Measurements from ENCODE around the gene GBGT1.

The GBGT1 gene

DNA sequence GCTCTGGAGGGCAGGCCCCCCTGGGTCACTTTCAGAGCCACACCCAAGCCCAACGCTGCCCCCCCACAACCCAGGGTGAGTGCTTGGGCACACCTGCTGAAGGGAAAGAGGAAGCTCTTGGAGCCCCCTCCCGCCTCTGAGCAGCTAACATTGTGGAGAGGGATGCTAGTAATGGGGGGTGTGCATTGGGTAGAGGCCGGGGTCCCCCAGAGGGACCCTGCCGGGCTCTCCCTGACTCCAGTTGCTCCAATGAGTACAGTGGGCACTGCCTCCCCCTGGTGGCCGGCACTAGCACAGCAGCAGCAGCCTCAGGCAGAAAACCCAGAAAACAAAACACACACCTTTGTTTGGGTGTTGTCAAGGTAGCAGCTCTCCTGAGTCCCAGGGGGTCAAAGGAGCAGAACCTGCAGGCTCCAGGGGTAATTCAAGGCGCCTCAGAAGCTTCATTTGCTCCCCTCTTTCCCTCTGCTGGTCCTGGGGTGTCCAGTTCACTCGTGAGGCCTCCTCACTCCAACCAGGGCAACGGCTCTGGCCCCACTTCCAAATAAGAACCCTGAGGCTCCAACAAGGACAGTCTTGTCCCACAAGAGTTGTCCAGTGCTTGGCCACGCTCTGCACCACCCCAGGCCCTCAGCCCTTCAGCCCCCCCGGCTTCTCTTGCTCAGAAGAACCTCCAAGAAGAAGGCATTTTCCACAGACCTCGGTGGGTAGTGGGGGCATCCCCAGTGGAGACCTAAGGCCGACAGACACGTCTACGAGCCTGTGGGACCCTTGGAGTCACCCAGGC lies 16.1 kb downstream of the GBGT1 start:
- Histone ChIP-seq H3K4me1 (ENCODE audit: control insufficient read depth in 1 of 2, insufficient read depth in 2 of 2, low read length in 2 of 2) (peaks cover 7 to 47% of the 10 kb centered on the region in 2 donors), H3K36me3 (ENCODE audit: control insufficient read depth in 1 of 2, insufficient read depth in 2 of 2, low read length in 2 of 2) (no peaks in the 10 kb centered on the region), H3K9me3 (ENCODE audit: control insufficient read depth in 1 of 2, low read length in 2 of 2) (no peaks in the 10 kb centered on the region), H3K4me3 (ENCODE audit: low read depth in 1 of 2, low read length in 2 of 2) (peak overlapping the region; percentile 74 to 75), H3K27ac (ENCODE audit: low read length) (peak overlapping the region; percentile 72), H3K27me3 (ENCODE audit: low read depth, low read length) (no peaks in the 10 kb centered on the region)

DNA sequence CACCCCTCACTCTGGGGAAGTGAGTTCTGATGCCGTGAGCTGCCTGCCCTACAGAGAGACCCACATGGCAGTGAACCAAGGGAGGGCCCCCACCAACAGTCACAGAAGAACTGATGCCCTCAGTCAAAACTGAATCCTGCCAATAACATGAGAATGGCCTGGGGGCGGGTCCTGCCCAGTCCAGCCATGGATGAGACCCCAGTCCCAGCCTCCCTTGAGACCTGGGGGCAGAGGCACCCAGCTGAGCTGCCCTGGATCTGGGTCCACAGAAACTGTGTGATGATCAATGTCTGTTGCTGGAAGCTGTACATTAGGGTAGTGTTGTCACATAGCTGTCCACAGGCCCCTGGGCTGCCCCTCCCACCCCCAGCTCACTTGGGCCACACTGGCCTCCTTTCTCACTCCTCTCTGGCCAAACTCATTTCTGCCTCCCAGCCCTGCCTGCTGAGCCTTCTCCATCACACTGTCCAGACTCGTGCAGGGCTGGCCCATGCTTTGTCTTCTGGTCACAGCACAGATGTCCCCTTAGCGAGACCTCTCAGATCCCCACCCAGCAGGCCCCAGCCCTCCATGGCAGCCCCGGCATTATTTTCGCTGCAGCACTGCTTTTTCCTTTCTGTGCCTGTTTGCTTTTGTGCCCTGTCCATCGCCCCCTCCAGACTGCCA lies 16.8 kb downstream of the GBGT1 start:
- H3K27ac ChIP-seq (ENCODE audit: low read length) = peak overlapping the region; percentile 72

DNA sequence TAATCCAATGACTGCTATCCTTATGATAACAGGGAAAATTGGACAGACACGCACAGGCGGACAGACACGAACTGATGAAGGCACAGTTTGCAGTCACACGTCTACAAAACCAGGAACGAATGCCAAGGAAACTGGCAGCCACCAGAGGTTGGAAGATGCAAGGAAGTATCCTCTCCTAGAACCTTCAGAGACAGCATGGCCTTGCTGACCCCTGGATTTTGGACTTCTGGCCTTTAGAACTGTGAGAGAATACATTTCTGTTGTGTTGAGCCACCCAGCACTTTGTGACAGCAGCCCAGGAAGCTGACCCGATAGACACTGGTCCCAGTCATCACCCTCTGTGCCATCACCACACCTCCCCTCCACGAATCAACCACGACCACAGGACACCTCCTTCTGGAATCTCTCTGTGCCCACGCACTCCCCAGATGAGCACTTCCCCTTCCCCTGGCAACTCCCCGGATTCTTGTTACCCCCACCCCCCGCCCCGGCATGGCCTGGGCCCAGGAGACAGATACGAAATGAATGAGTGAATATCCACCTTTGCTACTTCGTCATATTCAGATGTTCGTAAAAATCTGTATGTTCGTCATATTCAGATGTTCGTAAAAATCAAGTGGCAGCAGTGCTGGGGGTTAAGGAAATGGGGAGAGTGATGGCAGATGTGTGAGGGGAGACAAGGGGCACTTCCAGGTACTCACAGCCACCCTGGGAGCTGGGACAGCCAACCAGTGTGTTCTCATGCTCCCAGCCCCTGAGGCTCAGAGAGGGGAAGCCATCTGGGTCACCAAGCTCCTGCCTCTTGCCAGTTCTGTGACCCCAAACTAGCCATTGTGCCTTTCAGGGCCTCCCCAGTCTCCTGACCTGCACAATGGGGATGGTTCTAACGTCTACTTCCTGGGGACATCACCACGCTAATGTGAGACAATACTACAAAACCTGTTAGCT lies 18.5 kb downstream of the GBGT1 start:
- Histone ChIP-seq H3K27ac (ENCODE audit: low read length) (peak overlapping the region; percentile 16), H3K4me3 (ENCODE audit: low read depth in 1 of 2, low read length in 2 of 2) (peak overlapping the region; percentile 52 to 59), H3K4me1 (ENCODE audit: control insufficient read depth in 1 of 2, insufficient read depth in 2 of 2, low read length in 2 of 2) (peaks cover 7 to 50% of the 10 kb centered on the region in 2 donors)

More for the DNA sequence above, 16.8 kb downstream of the GBGT1 start:
- Histone ChIP-seq H3K36me3 (ENCODE audit: control insufficient read depth in 1 of 2, insufficient read depth in 2 of 2, low read length in 2 of 2) (no peaks in the 10 kb centered on the region), H3K9me3 (ENCODE audit: control insufficient read depth in 1 of 2, low read length in 2 of 2) (no peaks in the 10 kb centered on the region), H3K4me3 (ENCODE audit: low read depth in 1 of 2, low read length in 2 of 2) (no peak overlapping the region), H3K4me1 (ENCODE audit: control insufficient read depth in 1 of 2, insufficient read depth in 2 of 2, low read length in 2 of 2) (peaks cover 7 to 50% of the 10 kb centered on the region in 2 donors), H3K27me3 (ENCODE audit: low read depth, low read length) (no peaks in the 10 kb centered on the region)

DNA sequence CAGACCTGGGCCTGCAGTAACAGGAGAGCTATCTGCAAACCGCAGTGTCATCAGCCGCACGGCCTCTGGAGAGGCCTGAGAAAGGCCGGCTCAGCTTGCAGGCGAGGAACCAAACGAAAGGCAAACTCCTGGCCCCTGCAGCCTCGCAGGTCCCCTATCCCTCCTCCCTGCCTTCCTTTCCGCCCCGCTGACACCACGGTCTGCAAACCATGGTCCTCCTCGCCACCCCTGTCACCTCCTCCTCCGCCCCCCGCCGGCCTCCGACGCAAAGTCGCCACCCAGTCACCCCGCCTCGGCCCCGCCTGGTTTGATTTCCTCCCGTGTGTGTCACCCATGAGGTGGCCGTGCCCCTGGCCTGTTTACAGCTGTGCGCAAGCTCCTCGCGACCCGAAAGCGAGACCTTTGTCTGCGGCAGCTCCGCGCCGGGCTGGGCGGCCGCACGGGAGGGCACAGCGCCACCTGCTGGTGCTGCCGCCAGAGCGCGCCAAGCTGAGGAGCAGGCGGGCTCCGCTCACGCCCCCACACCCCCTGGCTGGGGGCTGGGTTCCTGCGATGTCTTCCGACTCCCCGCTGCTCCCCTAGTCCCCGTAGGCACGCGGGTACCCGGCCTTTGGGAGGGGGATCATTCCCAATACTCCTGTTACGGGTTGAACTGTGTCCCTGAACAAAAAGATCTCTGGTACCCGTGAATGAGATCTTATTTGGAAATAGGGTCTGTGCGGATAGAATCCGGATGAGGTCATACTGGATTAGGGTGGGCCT lies 19.4 kb downstream of the GBGT1 start:
- Histone ChIP-seq H3K4me1 (ENCODE audit: control insufficient read depth in 1 of 2, insufficient read depth in 2 of 2, low read length in 2 of 2) (peaks cover 7 to 50% of the 10 kb centered on the region in 2 donors), H3K27ac (ENCODE audit: low read length) (peak overlapping the region; percentile 16), H3K4me3 (ENCODE audit: low read depth in 1 of 2, low read length in 2 of 2) (peak overlapping the region; percentile 52 to 59), H3K9me3 (ENCODE audit: control insufficient read depth in 1 of 2, low read length in 2 of 2) (no peaks in the 10 kb centered on the region), H3K27me3 (ENCODE audit: low read depth, low read length) (no peaks in the 10 kb centered on the region), H3K36me3 (ENCODE audit: control insufficient read depth in 1 of 2, insufficient read depth in 2 of 2, low read length in 2 of 2) (no peaks in the 10 kb centered on the region)

More for the DNA sequence above, 18.5 kb downstream of the GBGT1 start:
- Histone ChIP-seq H3K9me3 (ENCODE audit: control insufficient read depth in 1 of 2, low read length in 2 of 2) (no peaks in the 10 kb centered on the region), H3K27me3 (ENCODE audit: low read depth, low read length) (no peaks in the 10 kb centered on the region), H3K36me3 (ENCODE audit: control insufficient read depth in 1 of 2, insufficient read depth in 2 of 2, low read length in 2 of 2) (no peaks in the 10 kb centered on the region)

DNA sequence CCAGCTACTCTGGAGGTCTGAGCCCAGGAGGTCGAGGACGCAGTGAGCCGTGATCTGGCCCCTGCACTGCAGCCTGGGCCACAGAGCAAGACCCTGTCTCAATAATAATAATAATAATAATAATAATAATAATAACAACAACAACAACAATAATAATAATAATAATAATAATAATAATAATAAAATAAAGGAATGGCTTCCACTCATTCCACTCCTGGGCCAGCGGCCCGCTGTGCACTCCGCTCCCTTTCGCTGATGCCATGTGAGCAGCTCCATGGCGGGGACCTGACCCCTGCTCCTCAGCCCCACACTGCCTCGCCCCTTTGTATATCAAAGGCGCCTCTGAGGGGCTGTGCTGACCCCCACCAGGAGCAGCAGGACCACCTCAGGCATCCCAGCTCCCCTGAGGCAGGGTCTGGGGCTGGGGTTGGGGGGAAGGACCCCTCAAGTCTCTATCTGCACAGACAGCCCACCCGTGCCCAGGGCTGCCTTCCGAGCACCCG lies 20.0 kb downstream of the GBGT1 start:
- H3K4me3 ChIP-seq (ENCODE audit: low read depth in 1 of 2, low read length in 2 of 2) = peak overlapping the region in 1 of 2 donors; percentile 59
- peaks cover 7 to 50% of the 10 kb centered on the region in 2 donors for H3K4me1 ChIP-seq (ENCODE audit: control insufficient read depth in 1 of 2, insufficient read depth in 2 of 2, low read length in 2 of 2)
- no peaks in the 10 kb centered on the region for H3K36me3 ChIP-seq (ENCODE audit: control insufficient read depth in 1 of 2, insufficient read depth in 2 of 2, low read length in 2 of 2)
- no peaks in the 10 kb centered on the region for H3K27me3 ChIP-seq (ENCODE audit: low read depth, low read length)
- H3K9me3 ChIP-seq (ENCODE audit: control insufficient read depth in 1 of 2, low read length in 2 of 2) = no peaks in the 10 kb centered on the region
- no peak overlapping the region for H3K27ac ChIP-seq (ENCODE audit: low read length)

DNA sequence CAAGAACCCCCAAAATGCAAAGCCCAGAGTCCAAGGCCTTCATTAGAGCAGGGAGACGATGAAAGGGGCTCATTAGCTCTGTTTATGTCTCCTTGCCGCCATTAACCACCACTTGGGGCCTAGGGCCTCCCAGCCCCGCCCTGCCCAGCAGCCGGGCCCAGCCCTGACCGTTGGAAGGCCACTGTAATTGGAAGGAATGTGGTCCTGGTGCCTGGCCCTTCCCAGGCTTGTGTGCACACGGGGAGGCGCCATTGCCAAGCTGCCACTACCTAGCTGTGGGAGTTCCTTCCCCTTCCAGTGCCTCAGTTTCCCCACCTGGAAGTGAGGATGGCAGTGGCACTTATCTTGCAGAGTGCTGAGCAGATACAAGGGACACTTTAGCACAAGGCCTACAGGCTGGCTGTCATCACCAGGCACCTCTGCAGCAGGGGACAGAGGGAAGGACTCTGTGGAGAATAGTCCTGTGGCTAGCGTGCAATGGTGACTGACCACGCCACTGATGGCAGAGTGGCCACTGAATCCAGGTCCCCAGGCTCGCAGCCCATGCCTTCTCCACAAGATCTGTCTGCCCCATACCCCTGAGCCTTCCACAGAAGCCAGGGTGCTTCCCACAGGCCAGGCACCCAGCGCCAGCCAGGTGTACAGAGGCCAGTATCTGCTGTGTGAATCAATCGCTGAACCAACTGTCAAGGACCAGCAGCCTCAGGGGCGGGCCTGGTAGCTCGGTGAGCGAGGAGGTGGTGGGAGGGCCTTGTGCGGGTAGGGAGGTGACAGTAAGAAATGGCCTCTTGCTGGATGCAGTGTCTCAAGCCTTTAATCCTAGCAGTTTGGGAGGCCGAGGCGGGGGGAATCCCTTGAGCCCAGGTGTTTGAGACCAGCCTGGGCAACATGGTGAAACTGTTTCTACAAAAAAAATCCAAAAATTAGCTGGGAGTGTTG lies 20.8 kb downstream of the GBGT1 start:
- peaks cover 10 to 42% of the 10 kb centered on the region in 2 donors for H3K4me1 ChIP-seq (ENCODE audit: control insufficient read depth in 1 of 2, insufficient read depth in 2 of 2, low read length in 2 of 2)
- H3K27ac ChIP-seq (ENCODE audit: low read length) = no peak overlapping the region

DNA sequence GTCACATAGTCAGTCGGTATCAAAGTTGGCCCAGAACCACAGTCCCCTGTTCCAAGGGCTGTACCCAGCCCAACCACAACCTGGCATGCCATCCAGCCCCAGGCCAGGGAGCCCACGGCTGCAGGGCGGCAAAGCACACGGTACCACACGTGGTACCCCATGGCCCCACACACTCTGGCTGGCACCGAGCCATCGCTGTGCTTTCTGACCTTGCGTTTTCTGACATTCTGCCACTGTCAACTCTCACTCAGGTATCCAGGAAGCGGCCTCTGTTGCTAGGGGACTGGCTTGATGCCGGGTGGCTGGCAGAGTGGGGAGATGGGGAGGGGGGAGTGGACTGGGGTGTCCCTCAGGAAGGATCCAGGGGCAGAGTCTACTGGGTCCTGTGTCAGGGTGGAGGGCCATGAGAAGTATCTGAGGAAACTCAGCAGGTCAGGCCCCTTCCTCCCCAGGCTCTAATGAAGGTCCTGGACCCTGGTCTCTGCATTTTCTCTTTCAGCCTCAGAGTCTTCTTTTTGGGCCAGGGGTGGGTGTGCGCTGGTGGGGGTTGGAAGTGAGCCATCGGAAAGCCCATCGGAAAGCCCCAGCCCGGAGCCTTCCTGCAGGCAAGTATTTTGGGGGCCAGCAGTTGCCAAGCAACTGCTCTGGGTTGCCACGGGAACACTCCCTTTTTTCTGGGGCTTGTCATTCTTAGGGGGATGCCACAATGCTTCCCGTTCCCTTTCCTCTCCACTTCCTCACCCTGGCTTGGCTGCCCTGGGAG lies 21.7 kb downstream of the GBGT1 start:
- H3K9me3 ChIP-seq (ENCODE audit: control insufficient read depth in 1 of 2, low read length in 2 of 2) = no peaks in the 10 kb centered on the region
- no peaks in the 10 kb centered on the region for H3K36me3 ChIP-seq (ENCODE audit: control insufficient read depth in 1 of 2, insufficient read depth in 2 of 2, low read length in 2 of 2)
- no peaks in the 10 kb centered on the region for H3K27me3 ChIP-seq (ENCODE audit: low read depth, low read length)
- H3K4me3 ChIP-seq (ENCODE audit: low read depth in 1 of 2, low read length in 2 of 2) = no peak overlapping the region
- H3K27ac ChIP-seq (ENCODE audit: low read length) = peak overlapping the region; percentile 16
- peaks cover 11 to 33% of the 10 kb centered on the region in 2 donors for H3K4me1 ChIP-seq (ENCODE audit: control insufficient read depth in 1 of 2, insufficient read depth in 2 of 2, low read length in 2 of 2)

More for the DNA sequence above, 20.8 kb downstream of the GBGT1 start:
- no peaks in the 10 kb centered on the region for H3K9me3 ChIP-seq (ENCODE audit: control insufficient read depth in 1 of 2, low read length in 2 of 2)
- H3K27me3 ChIP-seq (ENCODE audit: low read depth, low read length) = no peaks in the 10 kb centered on the region
- no peak overlapping the region for H3K4me3 ChIP-seq (ENCODE audit: low read depth in 1 of 2, low read length in 2 of 2)
- no peaks in the 10 kb centered on the region for H3K36me3 ChIP-seq (ENCODE audit: control insufficient read depth in 1 of 2, insufficient read depth in 2 of 2, low read length in 2 of 2)

DNA sequence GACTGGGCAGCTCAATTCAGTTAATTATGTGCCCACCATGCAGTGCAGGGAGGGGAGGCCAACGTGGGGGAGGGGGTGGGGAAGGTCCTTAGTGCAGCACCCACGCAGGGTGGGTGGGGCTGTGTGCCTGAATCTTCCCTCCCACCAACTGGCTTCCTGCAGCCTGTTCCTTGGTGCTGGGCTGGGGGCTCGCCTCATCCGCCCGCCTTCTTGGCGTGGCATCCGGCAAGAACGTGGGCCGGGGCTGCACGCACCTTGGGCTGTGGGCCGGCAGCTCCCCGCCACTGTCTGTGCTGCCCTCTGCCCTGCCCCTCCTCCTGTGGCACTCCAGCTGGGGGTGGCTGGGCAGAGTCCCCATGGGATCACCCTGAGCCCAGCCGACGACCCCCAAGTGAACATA lies 23.1 kb downstream of the GBGT1 start:
- no peak overlapping the region for H3K4me3 ChIP-seq (ENCODE audit: low read depth in 1 of 2, low read length in 2 of 2)
- no peaks in the 10 kb centered on the region for H3K36me3 ChIP-seq (ENCODE audit: control insufficient read depth in 1 of 2, insufficient read depth in 2 of 2, low read length in 2 of 2)
- no peaks in the 10 kb centered on the region for H3K27me3 ChIP-seq (ENCODE audit: low read depth, low read length)
- peaks cover 15 to 34% of the 10 kb centered on the region in 2 donors for H3K4me1 ChIP-seq (ENCODE audit: control insufficient read depth in 1 of 2, insufficient read depth in 2 of 2, low read length in 2 of 2)
- no peak overlapping the region for H3K27ac ChIP-seq (ENCODE audit: low read length)
- H3K9me3 ChIP-seq (ENCODE audit: control insufficient read depth in 1 of 2, low read length in 2 of 2) = no peaks in the 10 kb centered on the region

DNA sequence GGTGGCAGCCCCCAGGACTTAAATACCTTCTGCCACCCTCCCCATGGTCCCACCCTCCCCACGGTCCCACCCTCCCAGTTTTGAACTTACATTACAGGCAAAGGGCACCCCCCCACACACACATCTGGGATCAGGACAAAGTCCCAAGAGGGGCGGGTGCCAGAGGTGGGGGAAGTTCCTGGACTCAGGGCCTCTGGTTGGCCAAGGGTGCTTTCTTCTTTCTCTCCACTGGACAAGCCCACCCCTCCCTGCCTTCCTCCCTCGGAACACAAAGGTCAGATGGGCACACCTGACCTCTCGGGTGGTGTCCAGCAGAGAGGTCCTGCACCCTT lies 23.6 kb downstream of the GBGT1 start:
- Histone ChIP-seq H3K36me3 (ENCODE audit: control insufficient read depth in 1 of 2, insufficient read depth in 2 of 2, low read length in 2 of 2) (no peaks in the 10 kb centered on the region), H3K27me3 (ENCODE audit: low read depth, low read length) (no peaks in the 10 kb centered on the region), H3K9me3 (ENCODE audit: control insufficient read depth in 1 of 2, low read length in 2 of 2) (no peaks in the 10 kb centered on the region), H3K4me1 (ENCODE audit: control insufficient read depth in 1 of 2, insufficient read depth in 2 of 2, low read length in 2 of 2) (peaks cover 14 to 36% of the 10 kb centered on the region in 2 donors), H3K27ac (ENCODE audit: low read length) (no peak overlapping the region), H3K4me3 (ENCODE audit: low read depth in 1 of 2, low read length in 2 of 2) (no peak overlapping the region)

All from muscle layer of duodenum (tissue), 2 donors.